Measurements from ENCODE around the gene DNAJC3.

GRCh38 chr13:95740979-95741320 is 64.0 kb downstream of the DNAJC3 start:
- no peak for TF ChIP-seq CTCF (IDR thresholded peaks at IDR 0.05)
- no peak for TF ChIP-seq POLR2A (IDR thresholded peaks at IDR 0.05)

All from lower leg skin (tissue), 3 donors.